C1 segment of cervical spinal cord (tissue), 14 donors: ENCODE measurements around the gene RPA3.

Experiments
- DNase-seq, 14 donors: peaks; one replicate each; lab custom pipeline; 2025; lab: John Stamatoyannopoulos, UW

Gene RPA3

GRCh38 chr7:7654964-7655715 lies 63.3 kb downstream of the RPA3 start:
- DNase-seq = no peak

- no peak for DNase-seq
These were observed 64.7 kb downstream of the RPA3 start for GRCh38 chr7:7653593-7654187.

GRCh38 chr7:7652798-7653540 lies 65.4 kb downstream of the RPA3 start:
- no peak for DNase-seq

GRCh38 chr7:7651479-7651878 lies 66.9 kb downstream of the RPA3 start:
- DNase-seq = no peak

GRCh38 chr7:7650682-7651206 lies 67.7 kb downstream of the RPA3 start:
- DNase-seq = no peak

- DNase-seq = no peak
These were observed 70.8 kb downstream of the RPA3 start for GRCh38 chr7:7647495-7648036.

- no peak for DNase-seq
These were observed 76.3 kb downstream of the RPA3 start for GRCh38 chr7:7642081-7642480.

GRCh38 chr7:7641129-7641663 lies 77.2 kb downstream of the RPA3 start:
- DNase-seq = peak in 6 of 14 donors; percentile 31 to 73 (median 56)

GRCh38 chr7:7640221-7641128 lies 77.9 kb downstream of the RPA3 start, which contains the start of gene UMAD1:
UMAD1 (plus strand) TSS chr7:7640752; CDS start chr7:7673372, 32,620 bp downstream.
- DNase-seq = peak; percentile 77 to 100 (median 96)

GRCh38 chr7:7639847-7640220 lies 78.6 kb downstream of the RPA3 start:
- DNase-seq = peak in 1 of 14 donors; percentile 38

- peak in 1 of 14 donors; percentile 33 for DNase-seq
These were observed 79.0 kb downstream of the RPA3 start for GRCh38 chr7:7639421-7639820.

GRCh38 chr7:7630626-7631329 lies 87.6 kb downstream of the RPA3 start:
- DNase-seq = no peak

- DNase-seq = no peak
These were observed 89.9 kb downstream of the RPA3 start for GRCh38 chr7:7628476-7628875.

- no peak for DNase-seq
These were observed 97.7 kb downstream of the RPA3 start for GRCh38 chr7:7620644-7621210.

GRCh38 chr7:7620236-7620635 lies 98.2 kb downstream of the RPA3 start:
- DNase-seq = no peak

GRCh38 chr7:7618410-7618809 lies 100.0 kb downstream of the RPA3 start:
- DNase-seq = no peak

- DNase-seq = no peak
These were observed 100.9 kb downstream of the RPA3 start for GRCh38 chr7:7617550-7617949.

GRCh38 chr7:7614018-7614741 lies 104.2 kb downstream of the RPA3 start:
- DNase-seq = no peak

- no peak for DNase-seq
These were observed 105.2 kb downstream of the RPA3 start for GRCh38 chr7:7613210-7613609.
